ENCODE measurements around the gene KCNIP4.
A peak's percentile ranks its signal among the peaks of the same experiment; 100 is the strongest.
"Not testable (repeated sequence)": the region's sequence is repeated elsewhere in the genome, so short reads cannot be mapped to it uniquely, and the experiment has no call there.

KCNIP4 gene

DNA sequence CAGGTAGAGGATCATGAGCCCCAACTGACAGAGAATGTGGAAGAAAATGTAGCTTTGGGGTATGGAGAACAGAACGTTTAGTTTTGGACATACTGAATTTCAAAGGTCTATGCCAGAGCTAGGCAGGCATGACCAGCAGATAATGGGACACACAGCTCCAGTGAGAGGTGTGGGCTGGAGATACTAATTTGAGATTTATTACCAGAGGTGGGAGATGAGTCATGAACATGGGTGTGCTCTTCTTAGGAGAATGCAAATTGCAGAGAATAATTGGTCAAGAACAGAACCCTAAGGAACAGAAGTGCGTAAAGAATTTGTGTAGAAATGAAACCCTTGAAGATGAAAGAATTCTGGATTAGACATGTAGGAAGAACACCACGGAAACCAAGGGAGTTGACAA lies 1123.1 kb downstream of the KCNIP4 start:
- no peak for DNase-seq

GRCh38 chr4:20816287-20816686 lies 1132.3 kb downstream of the KCNIP4 start:
- no peak for DNase-seq

DNA sequence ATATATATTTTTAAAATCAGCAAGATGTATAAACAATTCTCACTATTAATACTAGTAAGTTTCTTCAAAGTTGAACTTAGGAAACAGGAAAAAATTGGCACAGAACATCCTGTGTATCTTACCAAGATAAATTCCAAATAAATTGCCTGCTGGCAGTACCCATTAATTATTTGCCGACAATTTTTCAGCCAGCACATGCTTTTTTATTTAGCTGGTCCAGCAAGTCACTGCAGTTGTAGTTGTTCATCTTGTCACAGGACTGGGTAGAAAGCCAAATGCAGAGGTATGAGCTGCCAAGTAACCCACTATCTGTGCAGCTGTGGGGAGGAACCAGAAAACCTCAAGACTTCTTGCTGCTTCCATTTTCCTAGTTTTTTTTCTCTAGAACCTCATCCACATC lies 1134.9 kb downstream of the KCNIP4 start:
- DNase-seq: no peak

DNA sequence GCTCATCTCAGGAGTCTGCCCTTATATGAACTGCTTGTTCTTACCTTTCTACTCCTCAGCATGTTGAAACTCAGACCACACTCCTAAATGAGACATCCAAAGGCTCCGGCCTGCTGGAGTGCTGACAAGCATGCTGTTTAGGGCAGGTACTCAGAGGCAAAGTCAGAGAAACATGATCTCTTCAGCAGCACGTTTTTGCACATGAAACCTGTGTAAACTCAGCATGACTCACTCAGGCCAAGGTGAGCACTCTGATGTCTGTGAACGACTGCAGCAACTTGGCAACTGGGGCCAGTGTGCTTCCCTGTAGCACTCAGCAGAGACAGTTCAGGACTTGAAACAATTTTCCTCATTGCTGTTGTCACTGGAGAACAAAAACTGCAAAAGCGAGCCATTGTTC lies 1138.8 kb downstream of the KCNIP4 start:
- peak; percentile 66 for DNase-seq

- no peak for DNase-seq
These were observed 1142.9 kb downstream of the KCNIP4 start for GRCh38 chr4:20805716-20806115.

GRCh38 chr4:20787940-20788665 lies 1160.5 kb downstream of the KCNIP4 start:
- DNase-seq: no peak

GRCh38 chr4:20783134-20783533 lies 1165.4 kb downstream of the KCNIP4 start:
- not testable (repeated sequence) for DNase-seq

DNA sequence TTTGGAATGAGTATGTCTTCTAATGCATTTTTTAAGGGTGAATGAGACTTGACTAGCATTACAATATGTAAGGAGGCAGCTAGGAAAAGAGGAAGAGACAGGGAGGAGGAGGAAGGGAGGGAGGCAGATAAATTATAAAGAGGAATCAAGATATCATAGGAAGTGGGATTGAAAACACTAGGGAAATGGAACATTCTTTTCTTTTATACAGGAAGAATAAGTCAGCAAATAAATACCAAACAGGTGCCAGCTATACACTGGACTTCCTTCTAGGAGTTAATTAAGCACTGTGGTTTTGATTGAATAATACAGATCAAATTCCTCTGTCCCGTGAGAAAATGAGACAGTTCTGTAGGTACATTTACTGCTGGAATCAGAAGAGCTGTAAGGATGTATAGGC lies 1169.7 kb downstream of the KCNIP4 start:
- no peak for DNase-seq

- DNase-seq: peak; percentile 49
These were observed 1175.2 kb downstream of the KCNIP4 start for GRCh38 chr4:20773144-20773997.

DNA sequence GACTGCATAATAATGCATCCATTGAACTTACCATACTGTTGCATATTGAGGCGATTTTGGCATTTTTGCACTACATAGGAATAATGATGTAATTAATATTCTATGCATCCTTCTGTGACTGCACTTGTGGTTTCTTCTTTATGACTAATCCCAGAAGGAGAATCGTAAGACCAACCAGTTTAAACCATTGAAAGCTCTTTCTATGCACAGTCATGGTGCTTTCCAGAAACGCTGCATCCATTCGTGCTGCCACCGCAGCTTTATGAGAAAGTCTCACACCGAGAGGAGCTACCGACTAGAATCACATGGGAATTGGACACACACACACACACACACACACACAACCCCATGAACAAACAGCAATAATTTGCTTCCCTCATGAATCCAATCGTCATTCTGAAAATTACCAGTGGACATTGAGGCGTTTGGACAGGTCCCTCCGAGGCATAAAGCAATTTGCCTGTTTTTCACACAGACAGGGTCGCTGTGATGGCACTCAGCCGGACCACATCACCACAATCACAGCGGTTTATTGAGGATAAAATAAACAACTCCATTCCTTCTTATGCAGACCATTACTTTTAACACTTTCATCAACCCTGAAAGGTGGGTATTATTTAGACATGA lies 1184.1 kb downstream of the KCNIP4 start:
- no peak for DNase-seq

GRCh38 chr4:20761826-20762225 lies 1186.7 kb downstream of the KCNIP4 start:
- DNase-seq: no peak

GRCh38 chr4:20761382-20761781 lies 1187.2 kb downstream of the KCNIP4 start:
- no peak for DNase-seq

DNA sequence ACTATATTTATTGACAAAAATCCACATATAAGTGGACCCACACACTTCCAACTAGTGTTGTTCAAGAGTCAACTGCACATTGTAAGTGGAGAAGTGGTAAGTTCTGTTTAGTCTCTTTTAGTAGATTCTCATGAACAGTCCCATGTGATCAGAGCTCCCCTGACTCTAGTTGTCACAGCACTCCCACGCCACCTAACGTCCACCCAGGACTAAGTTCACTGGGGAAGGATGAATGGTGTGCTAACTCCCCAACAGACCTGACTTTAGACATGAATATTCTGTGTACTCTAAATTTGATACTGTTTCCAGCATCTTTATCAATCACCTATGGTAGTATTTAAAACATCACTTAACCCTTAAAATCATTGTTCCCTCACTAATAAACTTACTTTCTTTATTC lies 1188.5 kb downstream of the KCNIP4 start:
- DNase-seq: no peak

- DNase-seq: no peak
These were observed 1194.5 kb downstream of the KCNIP4 start for GRCh38 chr4:20754036-20754435.

DNA sequence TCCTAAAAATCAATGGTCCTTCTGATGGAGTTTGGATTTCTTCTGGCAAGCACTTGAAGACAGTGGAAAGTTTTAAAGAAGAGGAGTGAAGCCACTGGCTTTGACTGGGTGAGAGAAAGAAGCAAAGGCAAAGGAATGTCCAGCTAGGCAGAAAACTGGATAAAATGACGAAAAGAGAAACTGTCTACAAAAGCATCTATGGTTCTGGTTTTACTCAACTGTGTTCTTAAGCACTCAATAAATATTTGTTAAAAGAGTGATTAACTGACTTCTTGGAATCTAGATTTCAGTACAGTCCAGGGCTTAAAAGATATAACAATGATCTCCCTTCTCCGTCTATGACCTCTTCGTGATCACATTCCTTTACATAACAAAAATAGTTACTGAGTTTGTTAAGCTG lies 1195.9 kb downstream of the KCNIP4 start:
- no peak for DNase-seq

DNA sequence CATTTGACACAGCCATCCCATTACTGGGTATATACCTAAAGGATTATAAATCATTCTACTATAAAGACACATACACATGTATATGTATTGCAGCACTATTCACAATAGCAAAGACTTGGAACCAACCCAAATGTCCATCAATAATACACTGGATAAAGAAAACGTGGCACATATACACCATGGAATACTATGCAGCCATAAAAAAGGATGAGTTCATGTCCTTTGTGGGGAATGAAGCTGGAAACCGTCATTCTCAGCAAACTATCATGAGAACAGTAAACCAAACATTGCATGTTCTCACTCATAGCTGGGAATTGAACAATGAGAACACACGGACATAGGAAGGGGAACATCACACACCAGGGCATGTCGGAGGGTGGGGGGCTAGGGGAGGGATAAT lies 1202.6 kb downstream of the KCNIP4 start:
- DNase-seq: not testable (repeated sequence)

DNA sequence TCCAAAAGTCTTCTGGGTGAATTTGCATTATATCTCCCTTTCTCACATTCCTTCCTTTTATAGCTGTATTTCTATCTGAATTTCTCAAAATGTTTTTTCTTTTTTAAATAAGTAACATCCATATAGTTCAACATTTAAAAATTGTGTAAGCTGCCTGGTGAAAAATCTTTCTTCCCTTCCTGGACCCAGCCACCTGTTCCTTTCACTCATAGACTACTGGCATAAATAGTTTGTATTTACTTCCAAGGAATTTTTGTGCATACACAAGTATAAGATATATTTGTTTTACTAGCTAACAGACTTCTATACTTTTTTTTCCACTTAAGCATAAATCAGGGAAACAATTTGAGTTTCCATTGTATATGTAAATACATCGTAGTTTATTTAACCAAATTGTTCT lies 1212.6 kb downstream of the KCNIP4 start:
- no peak for DNase-seq

DNA sequence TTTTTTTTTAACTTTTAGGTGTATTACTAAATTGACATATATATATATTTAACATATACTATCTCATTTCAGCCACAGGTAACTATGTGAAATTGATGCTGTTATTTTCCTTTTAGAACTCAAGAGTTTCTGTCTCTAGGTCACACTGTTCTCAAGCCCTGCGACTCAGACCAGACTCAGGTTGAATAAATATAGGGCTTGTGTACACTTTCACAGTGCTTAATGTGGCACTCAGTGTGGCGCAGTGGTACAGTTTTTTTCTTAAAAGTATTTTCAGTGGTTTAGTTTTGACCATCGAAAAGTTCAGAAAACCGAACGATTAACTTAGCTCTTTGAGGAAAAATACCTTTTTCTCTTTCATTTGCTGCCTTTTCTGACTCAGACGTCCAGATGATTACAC lies 1223.7 kb downstream of the KCNIP4 start:
- no peak for DNase-seq

DNA sequence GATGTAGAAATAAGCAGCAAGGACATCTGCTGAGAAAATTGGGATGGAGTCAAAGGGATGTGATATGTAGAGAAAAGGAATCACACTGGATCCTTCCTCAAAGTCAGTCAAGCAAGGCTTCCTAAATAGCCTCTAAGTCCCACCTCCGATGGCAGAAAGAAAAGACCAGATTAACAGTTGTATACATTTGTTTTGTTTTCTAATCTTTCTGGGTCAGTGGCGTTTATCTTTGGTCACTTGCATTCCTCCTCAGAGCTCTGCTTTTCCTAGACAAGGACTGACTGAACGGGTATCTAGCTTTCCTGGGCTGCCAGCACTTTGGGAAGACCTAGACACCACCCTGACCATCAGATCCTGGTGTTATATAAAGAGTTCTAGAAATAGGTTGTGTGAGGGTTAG lies 1225.1 kb downstream of the KCNIP4 start:
- DNase-seq: no peak

DNA sequence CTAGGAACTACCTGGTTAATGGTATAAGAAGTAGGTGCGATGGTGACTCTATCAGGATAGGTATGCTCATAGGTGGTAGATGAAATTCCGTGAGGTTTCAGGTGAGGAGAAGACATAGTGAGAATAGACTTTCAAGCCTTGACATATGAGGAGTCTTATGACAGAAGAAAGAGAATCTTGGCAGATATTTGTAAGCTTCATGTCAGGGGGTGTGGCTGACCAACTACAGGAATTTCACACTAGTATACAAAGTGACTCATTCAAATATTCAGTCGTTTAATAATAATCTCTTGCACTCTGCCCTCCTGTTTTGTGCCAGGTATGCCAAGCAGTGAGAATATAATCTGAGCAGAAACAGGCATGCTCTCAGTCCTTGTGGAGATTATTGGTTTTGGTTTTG lies 1225.6 kb downstream of the KCNIP4 start:
- no peak for DNase-seq

DNA sequence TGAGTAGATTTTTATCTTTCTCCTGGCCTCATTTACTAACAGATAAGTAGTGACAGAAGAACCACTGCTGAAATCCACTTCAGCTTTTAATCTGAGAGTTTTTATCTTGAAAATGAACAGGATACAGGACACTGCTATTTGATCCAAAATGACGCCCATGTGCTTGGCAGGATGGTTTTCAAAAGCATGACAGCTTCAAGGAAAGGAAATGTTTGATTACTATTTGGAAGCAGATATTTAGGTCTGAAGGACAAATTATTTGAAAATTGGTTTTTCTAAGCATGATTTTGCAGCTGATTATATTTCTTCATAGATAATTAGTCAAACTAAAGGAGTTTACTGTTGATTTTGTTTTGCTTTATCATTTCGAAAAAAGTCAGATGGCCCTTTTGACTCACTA lies 1237.2 kb downstream of the KCNIP4 start:
- no peak for DNase-seq

DNA sequence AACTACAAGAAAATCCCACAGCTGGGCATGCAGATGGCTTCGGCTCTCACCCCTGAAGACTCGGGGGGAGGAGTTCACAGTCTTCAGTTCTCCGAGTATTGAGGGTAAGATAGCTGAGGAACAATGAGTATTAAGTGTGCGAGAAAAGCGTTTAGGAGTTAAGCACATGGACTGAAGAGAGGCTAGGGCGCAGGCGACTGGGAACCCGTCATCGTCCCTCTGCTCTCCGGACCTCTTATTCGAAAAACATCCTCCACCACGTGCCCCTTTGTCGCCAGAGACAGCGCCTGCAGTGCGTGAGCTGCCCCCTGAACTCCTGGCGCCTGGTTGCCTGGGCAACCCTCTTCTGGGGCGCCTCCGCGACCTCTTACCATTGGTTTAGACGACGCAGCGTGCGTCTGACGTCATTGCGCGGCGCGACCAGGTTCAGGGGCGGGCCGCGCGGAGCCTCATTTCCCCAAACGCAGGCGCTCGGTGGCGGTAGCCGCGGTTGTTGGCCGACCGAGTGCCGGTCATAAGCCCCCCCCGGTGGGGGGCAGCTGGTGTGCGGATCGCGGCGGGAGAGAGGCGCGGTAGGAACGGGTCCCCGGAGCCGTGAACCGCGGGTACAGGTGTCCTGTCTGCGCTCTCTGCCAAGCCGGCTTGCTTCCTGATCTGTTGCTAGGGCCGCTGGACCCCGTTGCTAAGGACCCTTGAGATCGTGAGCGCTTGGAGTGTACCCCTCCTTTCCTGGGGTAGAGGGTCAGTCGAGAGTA lies 1248.4 kb downstream of the KCNIP4 start, which contains the start of gene PACRGL:
PACRGL (plus strand) TSS at position 452 of the 755 bp plus-strand sequence. CDS start 4,024 bp downstream, outside the sequence.
- DNase-seq: peak; percentile 95

- DNase-seq: no peak
These were observed 1249.8 kb downstream of the KCNIP4 start for GRCh38 chr4:20698820-20699219.

Data from NCI-H2029 (cell line).